Natural killer cell (primary cell): ENCODE results near the gene MGLL. TPM values are rescaled to one million over a fixed set of nuclear protein-coding genes. Genes with fewer than 3 reads are reported as not detected.

Experiments
- ATAC-seq, 3 donors: fragments of 150-1000 bp in 2 of 3; fragments of 200-7000 bp in 1 of 3; cut with Tn5 transposase; 1 replicate in 1 of 3; 2 replicates in 2 of 3; pipeline ENCODE4 v1.10.0; 2021; ENCODE audit warnings: mild to moderate bottlenecking in 2 of 3, moderate library complexity in 2 of 3
- DNase-seq, 2 donors: peaks; one replicate each; pipeline versions ENCODE4 v3.0.0 to v3.0.0-alpha.2; 2013 to 2021; ENCODE audit warnings: mixed read lengths in 1 of 2
- H3K27ac ChIP-seq: one replicate; pipeline ENCODE4 v1.5.1; 2013; ENCODE audit warnings: mild to moderate bottlenecking, low read length
- H3K27me3 ChIP-seq: one replicate; pipeline ENCODE4 v1.6.1; 2013; ENCODE audit warnings: low read length; ENCODE audit not compliant: control insufficient read depth, insufficient read depth
- H3K36me3 ChIP-seq: one replicate; pipeline ENCODE4 v1.6.1; 2013; ENCODE audit warnings: low read length; ENCODE audit not compliant: control insufficient read depth, insufficient read depth
- H3K4me1 ChIP-seq: one replicate; pipeline ENCODE4 v1.6.1; 2013; ENCODE audit warnings: low read length; ENCODE audit not compliant: control insufficient read depth, insufficient read depth
- H3K4me3 ChIP-seq: one replicate; pipeline ENCODE4 v1.5.1; 2013; ENCODE audit warnings: low read length
- H3K9me3 ChIP-seq: one replicate; pipeline ENCODE4 v1.6.1; 2013; ENCODE audit warnings: low read length; ENCODE audit not compliant: control insufficient read depth, insufficient read depth
- H3K27ac Mint-ChIP-seq, 2 donors: one replicate each; pipeline ENCODE4 v1.8.0; 2022; ENCODE audit warnings: mild to moderate bottlenecking in 2 of 2, mixed read lengths in 2 of 2, moderate library complexity in 1 of 2
- H3K27me3 Mint-ChIP-seq, 2 donors: one replicate each; pipeline ENCODE4 v1.8.0; 2022; ENCODE audit warnings: low read depth in 2 of 2, mixed read lengths in 2 of 2
- H3K36me3 Mint-ChIP-seq: one replicate; pipeline ENCODE4 v1.8.0; 2022; ENCODE audit warnings: mixed read lengths
- H3K4me1 Mint-ChIP-seq, 2 donors: one replicate each; pipeline ENCODE4 v1.8.0; 2022; ENCODE audit warnings: mixed read lengths in 2 of 2
- H3K4me3 Mint-ChIP-seq: one replicate; pipeline ENCODE4 v1.8.0; 2022; ENCODE audit warnings: mild to moderate bottlenecking, moderate library complexity, mixed read lengths
- H3K9me3 Mint-ChIP-seq, 2 donors: one replicate each; pipeline ENCODE4 v1.8.0; 2022; ENCODE audit warnings: mixed read lengths in 2 of 2
- WGBS: methylation state at CpG from one replicate; pipeline ENCODE4 v1.1.7; 2013; ENCODE audit warnings: missing lambda C conversion rate; ENCODE audit not compliant: insufficient coverage; 5-methylcytosine and 5-hydroxymethylcytosine counted together
- intact Hi-C: fragments of 100-400 bp; cut with micrococcal nuclease; formaldehyde crosslinking; loops from one replicate; pipeline ENCODE4 v1.14.2; 2022
- total RNA-seq, 4 donors: library from RNA; stranded (reverse); fragments of 120-200 nt in 1 of 4; gene quantifications; one replicate each; pipeline versions ENCODE4 v1.2.3 to v1.2.4, GENCODE V29; 2013 to 2022
- TF ChIP-seq, protein P1 (sequence below): fragments of 200-600 bp; IDR thresholded peaks from one replicate; pipeline ENCODE4 v1.8.0; 2022; ENCODE audit warnings: antibody characterized with exemption

Gene MGLL
- total RNA-seq, 3 donors from 2014 or later (not counting 1 experiment from before 2014, with no cell fraction given) = 2.7 to 4.6 (median 3.0) TPM

DNA sequence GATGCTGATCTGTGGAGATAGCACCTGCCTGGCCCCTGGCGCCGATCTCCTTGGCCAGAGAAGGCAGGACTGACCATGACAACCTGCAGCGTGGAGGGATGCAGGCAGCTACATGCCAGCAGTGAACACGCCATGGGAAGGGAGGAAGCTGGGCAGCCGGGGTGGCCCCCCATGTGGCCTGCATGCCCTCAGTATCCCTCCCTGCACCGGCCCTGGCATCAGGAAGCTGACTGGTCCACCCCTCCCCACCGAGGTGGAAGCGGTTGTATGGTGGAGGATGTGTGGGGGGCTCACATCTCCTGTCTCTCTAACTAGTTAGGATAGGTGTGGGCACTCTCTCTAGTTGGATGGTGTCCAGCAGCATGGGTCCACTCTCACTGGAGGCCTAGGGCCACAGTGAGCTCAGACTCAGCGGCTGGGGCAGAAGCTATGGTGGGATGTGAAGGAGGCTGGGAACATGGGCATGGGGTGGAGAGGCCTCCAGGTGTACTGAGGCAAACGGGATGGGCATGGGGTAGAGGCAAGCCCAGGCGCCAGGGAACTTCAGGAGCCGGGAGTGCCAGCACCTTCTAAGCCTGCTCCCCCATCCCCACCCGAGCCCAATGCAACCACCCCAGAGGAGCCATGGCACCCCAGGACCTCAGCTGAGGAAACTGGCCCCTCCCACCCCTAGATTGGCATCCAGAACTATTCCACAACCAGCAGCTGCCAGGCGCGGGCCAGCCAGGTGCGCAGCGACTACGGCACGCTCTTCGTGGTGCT, 151.4 kb downstream of the MGLL start:
- intact Hi-C loops = no loop called here
- WGBS = 96% methylated on average over 20 of the region's 20 CpGs

DNA sequence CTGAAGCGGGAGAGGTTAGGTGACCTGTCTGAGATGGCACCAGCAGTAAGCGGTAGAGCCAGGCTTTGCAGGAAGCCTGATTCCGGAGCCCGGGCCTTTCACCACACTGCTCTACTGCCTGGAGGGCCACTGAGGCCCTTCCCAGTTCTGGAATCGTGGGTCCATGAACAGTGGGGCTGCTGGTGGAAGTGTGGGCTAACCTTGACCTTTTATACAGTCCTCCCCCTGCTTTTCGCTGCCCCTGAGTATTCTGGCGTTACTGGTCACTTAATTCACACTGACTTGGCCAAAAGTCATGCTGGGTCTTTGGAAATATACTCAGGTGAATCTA, 152.1 kb downstream of the MGLL start:
- H3K27me3 ChIP-seq = no peaks in the 10 kb centered on the region
- no peaks in the 10 kb centered on the region for H3K9me3 ChIP-seq
- H3K4me1 ChIP-seq = peaks cover 27% of the 10 kb centered on the region
- TF ChIP-seq, protein P1, sequence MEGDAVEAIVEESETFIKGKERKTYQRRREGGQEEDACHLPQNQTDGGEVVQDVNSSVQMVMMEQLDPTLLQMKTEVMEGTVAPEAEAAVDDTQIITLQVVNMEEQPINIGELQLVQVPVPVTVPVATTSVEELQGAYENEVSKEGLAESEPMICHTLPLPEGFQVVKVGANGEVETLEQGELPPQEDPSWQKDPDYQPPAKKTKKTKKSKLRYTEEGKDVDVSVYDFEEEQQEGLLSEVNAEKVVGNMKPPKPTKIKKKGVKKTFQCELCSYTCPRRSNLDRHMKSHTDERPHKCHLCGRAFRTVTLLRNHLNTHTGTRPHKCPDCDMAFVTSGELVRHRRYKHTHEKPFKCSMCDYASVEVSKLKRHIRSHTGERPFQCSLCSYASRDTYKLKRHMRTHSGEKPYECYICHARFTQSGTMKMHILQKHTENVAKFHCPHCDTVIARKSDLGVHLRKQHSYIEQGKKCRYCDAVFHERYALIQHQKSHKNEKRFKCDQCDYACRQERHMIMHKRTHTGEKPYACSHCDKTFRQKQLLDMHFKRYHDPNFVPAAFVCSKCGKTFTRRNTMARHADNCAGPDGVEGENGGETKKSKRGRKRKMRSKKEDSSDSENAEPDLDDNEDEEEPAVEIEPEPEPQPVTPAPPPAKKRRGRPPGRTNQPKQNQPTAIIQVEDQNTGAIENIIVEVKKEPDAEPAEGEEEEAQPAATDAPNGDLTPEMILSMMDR = no peak
- H3K36me3 ChIP-seq = no peaks in the 10 kb centered on the region
- no peaks in the 10 kb centered on the region for H3K27me3 Mint-ChIP-seq
- H3K27ac ChIP-seq = no peak overlapping the region
- intact Hi-C loops = no loop called here
- DNase-seq = peak in 1 of 2 donors; percentile 3
- peaks cover 22 to 28% of the 10 kb centered on the region in 2 donors for H3K4me1 Mint-ChIP-seq
- no peaks in the 10 kb centered on the region for H3K9me3 Mint-ChIP-seq
- WGBS = 94% methylated on average over 7 of the region's 7 CpGs
- H3K36me3 Mint-ChIP-seq = no peaks in the 10 kb centered on the region
- no peak overlapping the region for H3K4me3 ChIP-seq
- no peak overlapping the region for H3K27ac Mint-ChIP-seq
- ATAC-seq = no peak
- peak overlapping the region; percentile 35 for H3K4me3 Mint-ChIP-seq

More for the DNA sequence above, 151.4 kb downstream of the MGLL start:
- Histone ChIP-seq H3K27me3 (no peaks in the 10 kb centered on the region), H3K4me3 (no peak overlapping the region), H3K9me3 (no peaks in the 10 kb centered on the region), H3K36me3 (peaks cover 1% of the 10 kb centered on the region), H3K4me1 (peaks cover 27% of the 10 kb centered on the region), H3K27ac (no peak overlapping the region)
- DNase-seq (no peak), ATAC-seq (no peak)
- Mint-ChIP-seq H3K4me3 (peak overlapping the region; percentile 92), H3K9me3 (no peaks in the 10 kb centered on the region), H3K36me3 (no peaks in the 10 kb centered on the region), H3K4me1 (peaks cover 22 to 32% of the 10 kb centered on the region in 2 donors), H3K27me3 (no peaks in the 10 kb centered on the region), H3K27ac (peak overlapping the region; percentile 23 to 96)
- TF ChIP-seq, protein P1 = no peak

GRCh38 chr3:127669541-127670228, 152.6 kb downstream of the MGLL start:
- H3K4me3 Mint-ChIP-seq = no peak overlapping the region
- TF ChIP-seq, protein P1 = no peak
- Histone ChIP-seq H3K36me3 (no peaks in the 10 kb centered on the region), H3K4me1 (peaks cover 27% of the 10 kb centered on the region), H3K27me3 (no peaks in the 10 kb centered on the region), H3K27ac (no peak overlapping the region), H3K4me3 (no peak overlapping the region), H3K9me3 (no peaks in the 10 kb centered on the region)
- intact Hi-C loops = no loop called here
- H3K36me3 Mint-ChIP-seq = no peaks in the 10 kb centered on the region
- ATAC-seq = no peak
- H3K27me3 Mint-ChIP-seq = no peaks in the 10 kb centered on the region
- WGBS = 95% methylated on average over 13 of the region's 14 CpGs
- H3K27ac Mint-ChIP-seq = peak overlapping the region in 1 of 2 donors; percentile 36
- no peaks in the 10 kb centered on the region for H3K9me3 Mint-ChIP-seq
- DNase-seq = peak in 1 of 2 donors; percentile 12
- peaks cover 19 to 23% of the 10 kb centered on the region in 2 donors for H3K4me1 Mint-ChIP-seq
